HG03095 (cell line): ENCODE results near the gene TPK1.
"Not testable (repeated sequence)": the region's sequence is repeated elsewhere in the genome, so short reads cannot be mapped to it uniquely, and the experiment has no call there.

Experiments
- ATAC-seq: cut with Tn5 transposase; IDR thresholded peaks from one replicate; pipeline ENCODE4 v1.9.1; 2021; ENCODE audit warnings: moderate library complexity; ENCODE audit not compliant: unreplicated experiment

Gene TPK1

DNA sequence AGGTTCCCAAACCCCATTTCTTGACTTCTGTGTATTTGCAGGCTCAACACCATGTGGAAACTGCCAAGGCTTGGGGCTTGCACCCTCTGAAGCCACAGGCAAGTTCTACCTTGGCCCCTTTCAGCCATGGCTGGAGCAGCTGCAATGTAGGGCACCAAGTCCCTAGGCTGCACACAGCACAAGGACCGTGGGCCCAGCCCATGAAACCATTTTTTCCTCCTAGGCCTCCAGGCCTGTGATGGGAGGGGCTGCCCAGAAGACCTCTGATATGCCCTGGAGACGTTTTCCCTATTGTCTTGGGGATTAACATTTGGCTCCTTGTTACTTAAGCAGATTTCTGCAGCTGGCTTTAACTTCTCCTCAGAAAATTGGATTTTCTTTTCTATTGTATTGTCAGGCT lies 408.3 kb downstream of the TPK1 start:
- ATAC-seq: not testable (repeated sequence)

- ATAC-seq: not testable (repeated sequence)
Measured at GRCh38 chr7:144418931-144419330, 416.9 kb downstream of the TPK1 start.

DNA sequence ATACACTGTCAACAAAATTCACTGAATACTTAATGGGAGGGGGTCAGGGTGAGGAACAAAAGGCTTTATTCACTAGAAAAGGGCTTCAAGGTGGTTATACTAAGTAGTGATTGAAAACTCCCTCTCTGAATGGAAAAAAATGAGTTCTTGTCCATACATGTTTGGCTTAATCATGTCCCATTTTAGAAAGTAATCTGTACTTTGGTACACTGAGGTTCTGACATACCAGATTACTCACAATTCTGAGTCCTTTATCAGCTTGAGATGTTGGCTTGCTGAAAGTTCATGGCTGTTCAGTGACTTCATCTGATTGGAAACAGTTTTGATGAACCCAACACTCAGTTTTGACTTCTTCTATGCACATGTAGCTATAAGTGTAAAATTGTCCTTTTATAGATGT lies 419.5 kb downstream of the TPK1 start:
- ATAC-seq: no peak

- no peak for ATAC-seq
Measured at GRCh38 chr7:144415858-144416257, 420.0 kb downstream of the TPK1 start.

- no peak for ATAC-seq
Measured at GRCh38 chr7:144414815-144415214, 421.0 kb downstream of the TPK1 start.

DNA sequence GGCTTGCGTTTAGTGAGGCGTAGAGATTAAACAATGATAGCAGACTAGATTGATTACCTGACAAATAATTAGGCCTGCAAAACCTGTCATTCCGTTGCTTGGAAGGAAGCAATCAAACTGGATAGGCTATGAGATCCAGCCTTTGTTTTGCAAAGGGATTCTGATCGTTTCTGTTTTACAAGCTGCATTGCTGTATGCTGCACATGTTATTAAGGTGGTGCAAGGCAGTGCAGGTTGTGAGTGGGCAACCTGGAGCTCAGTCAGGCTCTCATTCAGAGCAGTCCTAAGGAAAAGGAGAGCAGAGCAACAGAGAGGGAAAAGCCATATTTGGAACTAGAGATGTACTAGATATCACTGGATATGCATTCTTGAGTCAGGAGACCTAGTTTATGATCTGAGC lies 425.4 kb downstream of the TPK1 start:
- no peak for ATAC-seq

- ATAC-seq: no peak
Measured at GRCh38 chr7:144408121-144408520, 427.7 kb downstream of the TPK1 start.

DNA sequence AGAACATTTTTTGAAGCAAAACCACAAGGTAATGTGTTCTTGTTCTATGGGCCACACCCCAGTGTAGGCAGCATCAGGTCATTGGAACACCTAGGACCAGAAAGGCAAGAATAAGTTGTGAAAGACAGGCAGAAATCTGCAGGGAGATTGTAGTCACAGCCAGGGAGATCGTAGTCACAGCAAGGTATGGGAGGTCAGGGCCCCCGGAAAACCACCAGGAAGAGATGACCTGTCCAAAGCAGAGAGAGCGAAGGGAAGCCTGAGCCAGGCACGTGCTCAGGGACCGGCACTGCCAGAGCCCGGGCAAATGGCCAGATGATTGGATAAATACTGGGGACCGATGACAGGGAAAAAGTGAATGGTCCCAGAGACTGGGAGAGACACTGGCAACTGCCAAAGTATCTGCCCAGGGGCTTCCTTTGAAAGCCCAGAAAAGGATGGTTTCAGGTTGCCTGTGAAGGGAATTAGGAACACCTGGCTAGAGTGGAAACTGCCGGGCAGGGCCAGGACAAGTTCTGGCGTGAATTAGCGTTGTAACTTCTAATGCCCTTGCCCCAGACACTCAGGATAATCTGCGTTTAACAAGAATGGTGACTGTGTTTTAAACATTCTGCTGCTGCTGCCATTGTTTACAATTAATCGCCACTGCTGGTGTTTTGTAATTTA lies 428.5 kb downstream of the TPK1 start:
- no peak for ATAC-seq

DNA sequence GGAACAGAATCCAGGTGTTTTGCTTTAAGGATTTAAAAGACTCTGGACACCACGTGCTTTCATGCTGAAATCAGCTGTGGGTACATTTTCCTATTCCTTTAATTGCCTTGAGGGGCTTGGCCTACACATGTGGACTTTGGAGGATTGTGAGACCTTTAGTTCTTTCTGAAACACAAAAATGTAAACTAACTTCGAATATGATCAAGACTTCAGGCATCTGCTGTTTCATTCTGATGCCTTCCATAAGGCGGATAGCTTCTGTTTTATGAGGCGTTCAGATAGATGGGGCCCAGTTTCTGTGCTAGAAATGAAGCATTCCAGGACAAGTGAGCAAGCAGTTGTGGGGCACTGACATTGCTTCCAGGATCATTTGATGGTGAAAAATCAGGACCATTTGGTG lies 430.9 kb downstream of the TPK1 start:
- ATAC-seq: no peak

- no peak for ATAC-seq
Measured at GRCh38 chr7:144403649-144404061, 432.2 kb downstream of the TPK1 start, which contains the start of gene NOBOX. NOBOX (minus strand) TSS chr7:144403693.

DNA sequence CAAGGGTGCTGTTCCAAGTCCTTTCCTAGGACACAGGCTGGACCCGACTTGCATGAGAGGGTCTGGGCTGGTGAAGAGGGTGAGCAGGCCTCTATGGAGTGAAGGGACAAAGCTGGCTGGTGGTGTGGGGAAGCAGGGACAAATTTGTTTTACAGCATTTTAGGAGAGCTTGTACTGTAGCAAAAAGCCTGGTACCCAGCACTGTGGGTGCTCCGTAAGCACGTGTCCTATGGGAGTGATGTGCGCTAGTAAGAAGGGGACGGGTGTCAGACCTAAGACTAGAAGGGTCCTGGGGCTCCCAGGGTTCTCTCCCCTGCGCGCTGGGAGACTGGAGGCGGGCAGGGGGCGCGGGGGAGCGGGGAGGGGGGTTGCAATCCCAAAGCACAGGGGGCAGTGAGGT lies 432.8 kb downstream of the TPK1 start:
- ATAC-seq: no peak
